Measurements from ENCODE around the gene ZNF610. TPM values are rescaled to one million over a fixed set of nuclear protein-coding genes. Genes with fewer than 3 reads are reported as not detected.
A peak's percentile ranks its signal among the peaks of the same experiment; 100 is the strongest.
"Not testable (repeated sequence)": the region's sequence is repeated elsewhere in the genome, so short reads cannot be mapped to it uniquely, and the experiment has no call there.

The ZNF610 gene
- total RNA-seq = not detected

DNA sequence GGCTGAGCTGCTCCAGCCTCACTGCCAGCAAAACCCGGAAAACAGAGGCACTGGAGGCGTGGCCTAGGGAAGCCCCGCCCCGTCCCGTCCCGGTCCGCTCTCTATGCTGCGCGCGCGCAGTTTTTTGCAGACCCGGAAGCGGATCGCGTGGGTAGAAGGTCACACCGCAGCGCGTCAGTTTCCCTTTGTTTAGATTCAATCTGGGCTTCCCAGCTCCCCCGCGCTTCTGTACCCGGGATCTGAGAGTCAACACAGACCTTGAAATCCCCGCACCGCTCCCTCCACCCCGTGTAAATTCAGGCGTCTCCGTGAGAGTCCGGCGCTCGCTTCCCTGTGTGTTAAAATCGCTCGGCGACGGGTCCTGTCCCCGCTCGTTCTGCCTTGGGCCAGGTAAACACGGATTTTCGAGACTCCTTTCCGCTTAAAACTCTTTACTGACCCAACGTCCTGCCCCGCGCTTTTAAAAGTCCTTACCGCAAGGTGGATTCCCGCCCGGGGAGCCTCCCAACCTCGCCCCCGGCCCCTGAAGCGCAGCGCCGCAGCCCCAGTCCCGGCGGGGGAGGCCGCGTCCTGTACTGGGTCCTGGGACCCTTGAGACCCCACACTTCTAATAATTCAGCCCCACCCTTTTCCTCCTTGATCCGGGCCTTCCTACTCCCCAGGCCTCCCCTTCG lies at the start of gene ZNF610:
Gene ZNF610, plus strand, starts transcription at position 127 of the 674 bp plus-strand sequence. CDS start 12,930 bp downstream, outside the sequence.
- Histone ChIP-seq H3K27me3 (no peaks in the 10 kb centered on the region), H3K36me3 (no peaks in the 10 kb centered on the region), H3K4me3 (peak within 1 kb of the TSS; percentile 67), H3K27ac (peak within 1 kb of the TSS; percentile 67 to 84), H3K4me1 (peaks cover 0 to 4% of the 10 kb centered on the region in 2 donors), H3K9me3 (peaks cover 31 to 34% of the 10 kb centered on the region in 2 donors)
- no peak for TF ChIP-seq CTCF (IDR thresholded peaks at IDR 0.05)
- DNase-seq (ENCODE audit: low spot score in 2 of 2) = peak; percentile 46 to 92
- intact Hi-C loops (cut with DNase I) = loop anchor here (2.0 kb wide), 1 partner anchor 33 kb away; the partner anchor contains the start of gene ZNF880

GRCh38 chr19:52286256-52286655 lies 49.8 kb upstream of the ZNF610 start:
- no peak for TF ChIP-seq CTCF (IDR thresholded peaks at IDR 0.05)
- Histone ChIP-seq H3K4me3 (no peak overlapping the region), H3K9me3 (peaks cover 0 to 45% of the 10 kb centered on the region in 2 donors), H3K27me3 (no peaks in the 10 kb centered on the region), H3K36me3 (peaks cover 78 to 90% of the 10 kb centered on the region in 2 donors), H3K27ac (no peak overlapping the region), H3K4me1 (no peaks in the 10 kb centered on the region)
- DNase-seq (ENCODE audit: low spot score in 2 of 2) = no peak
- intact Hi-C loops (cut with DNase I) = no loop called here

DNA sequence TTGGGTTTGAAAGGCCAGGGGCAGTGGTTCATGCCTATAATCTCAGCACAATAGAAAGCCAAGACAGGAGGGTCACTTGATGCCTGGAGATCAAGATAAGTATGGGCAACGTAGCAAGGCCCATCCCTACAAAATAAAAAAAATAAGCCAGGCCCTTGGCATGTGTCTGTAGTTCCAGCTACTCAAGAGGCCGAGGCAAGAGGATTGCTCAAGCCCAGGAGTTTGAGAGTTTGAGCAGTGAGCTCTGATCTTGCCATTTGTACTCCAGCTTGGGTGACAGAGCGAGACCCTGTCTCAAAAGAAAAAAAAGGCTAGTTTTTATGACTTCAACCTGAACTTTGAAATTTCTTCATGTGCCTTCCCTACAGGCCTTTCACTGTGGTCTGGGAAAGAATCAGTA lies 44.3 kb upstream of the ZNF610 start:
- Histone ChIP-seq H3K27ac (no peak overlapping the region), H3K4me3 (no peak overlapping the region), H3K27me3 (no peaks in the 10 kb centered on the region), H3K36me3 (peaks cover 46 to 58% of the 10 kb centered on the region in 2 donors), H3K9me3 (peaks cover 0 to 38% of the 10 kb centered on the region in 2 donors), H3K4me1 (no peaks in the 10 kb centered on the region)
- no peak for TF ChIP-seq CTCF (IDR thresholded peaks at IDR 0.05)
- DNase-seq (ENCODE audit: low spot score in 2 of 2) = no peak
- intact Hi-C loops (cut with DNase I) = no loop called here

GRCh38 chr19:52292946-52293345 lies 43.1 kb upstream of the ZNF610 start:
- H3K4me1 ChIP-seq; H3K27ac ChIP-seq; H3K4me3 ChIP-seq; intact Hi-C loops (cut with DNase I); DNase-seq (ENCODE audit: low spot score in 2 of 2); H3K27me3 ChIP-seq: not testable (repeated sequence)
- Histone ChIP-seq H3K36me3 (peaks cover 38 to 51% of the 10 kb centered on the region in 2 donors), H3K9me3 (peaks cover 0 to 33% of the 10 kb centered on the region in 2 donors)

DNA sequence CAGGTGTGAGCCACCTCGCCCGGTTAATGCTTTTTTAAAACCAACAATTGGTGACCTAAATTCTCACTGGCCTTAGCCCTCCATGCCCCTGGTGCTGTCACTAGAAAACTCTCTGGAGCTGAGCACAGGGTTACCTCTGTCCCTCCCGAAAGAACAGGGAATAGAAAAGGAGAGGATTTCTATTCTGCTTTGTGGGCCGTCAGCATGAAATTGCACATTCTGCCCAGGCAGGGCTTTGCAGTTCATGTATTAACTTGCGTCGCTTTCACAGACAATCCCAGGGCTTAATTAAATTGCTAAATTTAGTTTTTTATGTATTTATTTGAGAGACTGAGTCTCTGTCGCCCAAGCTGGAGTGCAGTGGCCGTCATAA lies 39.7 kb upstream of the ZNF610 start:
- Histone ChIP-seq H3K4me3 (peak overlapping the region; percentile 56 to 84), H3K4me1 (peaks cover 0 to 4% of the 10 kb centered on the region in 2 donors), H3K9me3 (peaks cover 0 to under 1% of the 10 kb centered on the region in 2 donors), H3K36me3 (peaks cover 19 to 31% of the 10 kb centered on the region in 2 donors), H3K27ac (peak overlapping the region; percentile 71 to 72), H3K27me3 (no peaks in the 10 kb centered on the region)
- intact Hi-C loops (cut with DNase I) = loop anchor here (2.0 kb wide), 2 partner anchors 158 to 600 kb away; partner anchors contain the start of genes ZNF320 and ZNF616
- no peak for TF ChIP-seq CTCF (IDR thresholded peaks at IDR 0.05)
- DNase-seq (ENCODE audit: low spot score in 2 of 2) = no peak

All from ascending aorta (tissue), 2 donors.